ENCODE measurements around the gene ARF5. TPM values are rescaled to one million over a fixed set of nuclear protein-coding genes. Genes with fewer than 3 reads are reported as not detected.

The ARF5 gene
- total RNA-seq, 1 experiment from 2014 or later = 133 TPM

GRCh38 chr7:127578036-127578684 lies 10.1 kb upstream of the ARF5 start:
- no peak overlapping the region for H3K4me3 Mint-ChIP-seq (ENCODE audit: unreplicated experiment)
- H3K4me1 Mint-ChIP-seq (ENCODE audit: insufficient read depth, unreplicated experiment) = peaks cover 6% of the 10 kb centered on the region
- no peaks in the 10 kb centered on the region for H3K9me3 Mint-ChIP-seq (ENCODE audit: unreplicated experiment)
- no peak for DNase-seq (ENCODE audit: unreplicated experiment)
- peaks cover 12% of the 10 kb centered on the region for H3K36me3 Mint-ChIP-seq (ENCODE audit: insufficient read depth, unreplicated experiment)
- TF ChIP-seq CTCF (IDR thresholded peaks at IDR 0.05; ENCODE audit: unreplicated experiment) = no peak
- intact Hi-C loops (cut with micrococcal nuclease) = no loop called here
- ChIA-PET POLR2A (interaction anchor here (0.6 to 1.1 kb wide), 2 partner anchors 10 to 86 kb away, joined by 3 to 5 read pairs; partner anchors contain the start of gene ARF5), CTCF (interaction anchor here (0.6 to 0.9 kb wide), 4 partner anchors 9 to 1402 kb away, joined by 3 read pairs; no protein-coding TSS in a partner anchor)
- no TSS peak for BruUV-seq (replicated peaks)
- no peaks in the 10 kb centered on the region for H3K27me3 Mint-ChIP-seq (ENCODE audit: insufficient read depth, unreplicated experiment)
- H3K27ac Mint-ChIP-seq (ENCODE audit: low read depth, unreplicated experiment) = no peak overlapping the region

GRCh38 chr7:127578711-127579275 lies 9.4 kb upstream of the ARF5 start:
- POLR2A ChIA-PET = interaction anchor here (1.1 kb wide), 1 partner anchor 10 kb away, joined by 5 read pairs; the partner anchor contains the start of gene ARF5
- no peaks in the 10 kb centered on the region for H3K27me3 Mint-ChIP-seq (ENCODE audit: insufficient read depth, unreplicated experiment)
- DNase-seq (ENCODE audit: unreplicated experiment) = no peak
- intact Hi-C loops (cut with micrococcal nuclease) = no loop called here
- peaks cover 17% of the 10 kb centered on the region for H3K36me3 Mint-ChIP-seq (ENCODE audit: insufficient read depth, unreplicated experiment)
- H3K27ac Mint-ChIP-seq (ENCODE audit: low read depth, unreplicated experiment) = no peak overlapping the region
- TF ChIP-seq CTCF (IDR thresholded peaks at IDR 0.05; ENCODE audit: unreplicated experiment) = no peak
- no TSS peak for BruUV-seq (replicated peaks)
- no peaks in the 10 kb centered on the region for H3K9me3 Mint-ChIP-seq (ENCODE audit: unreplicated experiment)
- H3K4me3 Mint-ChIP-seq (ENCODE audit: unreplicated experiment) = no peak overlapping the region
- CTCF ChIA-PET = interaction anchor here (0.6 to 0.9 kb wide), 4 partner anchors 9 to 407 kb away, joined by 3 read pairs; no protein-coding TSS in a partner anchor
- peaks cover 12% of the 10 kb centered on the region for H3K4me1 Mint-ChIP-seq (ENCODE audit: insufficient read depth, unreplicated experiment)

- CTCF ChIA-PET = no interaction called here
- H3K27me3 Mint-ChIP-seq (ENCODE audit: insufficient read depth, unreplicated experiment) = no peaks in the 10 kb centered on the region
- H3K9me3 Mint-ChIP-seq (ENCODE audit: unreplicated experiment) = no peaks in the 10 kb centered on the region
- peaks cover 23% of the 10 kb centered on the region for H3K4me1 Mint-ChIP-seq (ENCODE audit: insufficient read depth, unreplicated experiment)
- peaks cover 17% of the 10 kb centered on the region for H3K36me3 Mint-ChIP-seq (ENCODE audit: insufficient read depth, unreplicated experiment)
- H3K27ac Mint-ChIP-seq (ENCODE audit: low read depth, unreplicated experiment) = no peak overlapping the region
- POLR2A ChIA-PET = no interaction called here
- BruUV-seq (replicated peaks) = no TSS peak
- intact Hi-C loops (cut with micrococcal nuclease) = loop anchor here (10.0 kb wide), 1 partner anchor 186 kb away; the partner anchor contains the start of gene ZNF800
- no peak for TF ChIP-seq CTCF (IDR thresholded peaks at IDR 0.05; ENCODE audit: unreplicated experiment)
- no peak overlapping the region for H3K4me3 Mint-ChIP-seq (ENCODE audit: unreplicated experiment)
- no peak for DNase-seq (ENCODE audit: unreplicated experiment)
These were observed 7.6 kb upstream of the ARF5 start for GRCh38 chr7:127580612-127581011.

- H3K4me3 Mint-ChIP-seq (ENCODE audit: unreplicated experiment) = no peak overlapping the region
- H3K27ac Mint-ChIP-seq (ENCODE audit: low read depth, unreplicated experiment) = no peak overlapping the region
- ChIA-PET CTCF (no interaction called here), POLR2A (no interaction called here)
- no TSS peak for BruUV-seq (replicated peaks)
- no peaks in the 10 kb centered on the region for H3K9me3 Mint-ChIP-seq (ENCODE audit: unreplicated experiment)
- intact Hi-C loops (cut with micrococcal nuclease) = loop anchor here (10.0 kb wide), 1 partner anchor 187 kb away; the partner anchor contains the start of gene ZNF800
- H3K27me3 Mint-ChIP-seq (ENCODE audit: insufficient read depth, unreplicated experiment) = no peaks in the 10 kb centered on the region
- peaks cover 17% of the 10 kb centered on the region for H3K36me3 Mint-ChIP-seq (ENCODE audit: insufficient read depth, unreplicated experiment)
- DNase-seq (ENCODE audit: unreplicated experiment) = no peak
- H3K4me1 Mint-ChIP-seq (ENCODE audit: insufficient read depth, unreplicated experiment) = peaks cover 29% of the 10 kb centered on the region
- no peak for TF ChIP-seq CTCF (IDR thresholded peaks at IDR 0.05; ENCODE audit: unreplicated experiment)
These were observed 6.5 kb upstream of the ARF5 start for GRCh38 chr7:127581716-127582115.
